Measurements from ENCODE around the gene TNIK. TPM values are rescaled to one million over a fixed set of nuclear protein-coding genes. Genes with fewer than 3 reads are reported as not detected.

The TNIK gene
- total and polyA plus RNA-seq, 2 of the 4 experiments (the other 2 are of a cell fraction) = 3.4 to 6.3 TPM

GRCh38 chr3:171276923-171277322 is 183.3 kb downstream of the TNIK start:
- Histone ChIP-seq H4K20me1 (ENCODE audit: insufficient read depth, low read length) (no peaks in the 10 kb centered on the region; the same call in 1 of the 2 replicates), H3K9me1 (ENCODE audit: insufficient read depth, low read length) (no peaks in the 10 kb centered on the region; the same call in 1 of the 2 replicates), H3K36me3 (ENCODE audit: control insufficient read depth, insufficient read depth, low read length) (no peaks in the 10 kb centered on the region), H3K4me1 (ENCODE audit: control insufficient read depth, insufficient read depth, low read length) (peaks cover 3% of the 10 kb centered on the region; the same call in 1 of the 2 replicates), H3K18ac (ENCODE audit: low read depth, low read length) (0 out of 2 replicates have a peak overlapping the region, but pooled peaks have one; percentile 68), H2AK9ac (replicated peaks; ENCODE audit: low read depth, low read length, poor library complexity) (no peak overlapping the region), H3K14ac (replicated peaks; ENCODE audit: low read depth, low read length) (no peak overlapping the region), H3K4me3 (ENCODE audit: insufficient read depth, low read depth, low read length) (no peak overlapping the region), H2BK120ac (ENCODE audit: low read depth, low read length) (no peak overlapping the region), H3K23ac (ENCODE audit: low read depth, low read length) (no peak overlapping the region), H4K91ac (ENCODE audit: insufficient read depth, low read depth, low read length) (no peak overlapping the region), H4K5ac (ENCODE audit: low read depth, low read length) (0 out of 2 replicates have a peak overlapping the region, but pooled peaks have one; percentile 63), H4K8ac (ENCODE audit: low read depth in 2 of 2, low read length in 2 of 2) (no peak overlapping the region), H3K4ac (ENCODE audit: low read depth, low read length) (no peak overlapping the region), H3K4me2 (ENCODE audit: low read depth, low read length) (no peak overlapping the region), H3K9me3 (ENCODE audit: control insufficient read depth, insufficient read depth, low read length) (0 out of 2 replicates have a peak, but pooled peaks cover 2% of the 10 kb centered on the region), H2BK5ac (ENCODE audit: low read depth, low read length, poor library complexity, severe bottlenecking) (no peak overlapping the region), H3K79me1 (ENCODE audit: low read depth in 1 of 2, low read length in 2 of 2) (no peaks in the 10 kb centered on the region), H3K27me3 (ENCODE audit: control insufficient read depth, insufficient read depth, low read length) (no peaks in the 10 kb centered on the region; the same call in 1 of the 2 replicates), H3K27ac (ENCODE audit: insufficient read depth, low read length) (no peak overlapping the region), H2BK15ac (ENCODE audit: low read depth, low read length) (no peak overlapping the region), H3K56ac (ENCODE audit: extremely low read depth, insufficient read depth, low read length) (no peak overlapping the region), H3K9ac (ENCODE audit: low read depth, low read length) (no peak overlapping the region), H2BK20ac (ENCODE audit: low read depth, low read length) (no peak overlapping the region), H2AK5ac (ENCODE audit: low read depth, low read length) (peak overlapping the region; percentile 5; the same call in 1 of the 2 replicates), H2AFZ (replicated peaks; ENCODE audit: low read length, poor library complexity) (no peak overlapping the region)
- POLR2A ChIA-PET (ENCODE audit: unreplicated experiment) = no interaction called here
- dilution Hi-C loops (cut with HindIII; ENCODE audit: low sequenced_read_pairs, unreplicated experiment) = no loop called here
- intact Hi-C loops (cut with micrococcal nuclease) = no loop called here
- no CpG with 5 or more reads among the region's 3 CpGs for WGBS, 2 experiments (ENCODE audit: extremely low coverage in 2 of 2, insufficient read length in 1 of 2)
- CTCF ChIA-PET = no interaction called here
- no peak for DNase-seq
- no TSS peak for BruUV-seq (replicated peaks)
- in situ Hi-C loops (cut with MboI; ENCODE audit: low sequenced_read_pairs) = no loop called here
- no peak for ATAC-seq (ENCODE audit: low read depth)
- no peak for TF ChIP-seq MAFK (IDR thresholded peaks at IDR 0.05; ENCODE audit: low read depth, low read length)
- TF ChIP-seq SMC3 (IDR thresholded peaks at IDR 0.05; ENCODE audit: low read depth, low read length) = no peak
- no peak for TF ChIP-seq RAD21 (IDR thresholded peaks at IDR 0.05; ENCODE audit: low read length)
- TF ChIP-seq FOS (IDR thresholded peaks at IDR 0.05; ENCODE audit: low read depth, low read length) = no peak
- no peak for TF ChIP-seq RCOR1 (IDR thresholded peaks at IDR 0.05; ENCODE audit: insufficient replicate concordance, low read length)
- no peak for TF ChIP-seq MXI1 (IDR thresholded peaks at IDR 0.05; ENCODE audit: borderline replicate concordance, low read depth, low read length)
- TF ChIP-seq POLR2A (IDR thresholded peaks at IDR 0.05; ENCODE audit: low read depth, low read length) = no peak
- no peak for TF ChIP-seq ELK1 (IDR thresholded peaks at IDR 0.05; ENCODE audit: borderline replicate concordance, low read depth, low read length)
- TF ChIP-seq BHLHE40 (IDR thresholded peaks at IDR 0.05; ENCODE audit: low read depth, low read length) = no peak

Measured in IMR-90 (cell line).